Peyer's patch (tissue), 4 donors: ENCODE results near the gene KAZN.

ENCODE experiments used
- CTCF ChIP-seq, 6 experiments: fragments of 450-650 bp in 4 of 6; fragments of 200-600 bp in 2 of 6; sonication (generic) in 1 of 6; IDR thresholded peaks; one replicate each; pipeline ENCODE4 v1.5.1; 2017 to 2019; ENCODE audit warnings: antibody characterized with exemption in 6 of 6, mild to moderate bottlenecking in 3 of 6, moderate library complexity in 1 of 6
- POLR2A ChIP-seq, 2 donors: fragments of 450-650 bp; IDR thresholded peaks; one replicate each; pipeline ENCODE4 v1.5.1; 2017; ENCODE audit warnings: antibody characterized with exemption in 2 of 2, mild to moderate bottlenecking in 2 of 2, moderate library complexity in 2 of 2

GRCh38 chr1:14986168-14986567 is 387.7 kb downstream of the KAZN start:
- TF ChIP-seq CTCF (IDR thresholded peaks at IDR 0.05) (no peak), POLR2A (IDR thresholded peaks at IDR 0.05) (no peak)
